Activated CD8-positive, alpha-beta T cell treated with anti-CD3 and anti-CD28 coated beads for 36 hours (primary cell): ENCODE measurements around the gene CAPN1. TPM values are rescaled to one million over a fixed set of nuclear protein-coding genes. Genes with fewer than 3 reads are reported as not detected.

ENCODE experiments used
- ATAC-seq: fragments of 200-7000 bp; cut with Tn5 transposase; one replicate; pipeline ENCODE4 v1.10.0; 2021; ENCODE audit warnings: mild to moderate bottlenecking, moderate library complexity
- CTCF ChIA-PET: fragments of 350-600 bp; sonication (Branson Sonifier 250); formaldehyde crosslinking; loops from one replicate; lab custom pipeline; 2021; ENCODE audit warnings: antibody characterized with exemption; lab: Charles Lee
- POLR2A ChIA-PET: fragments of 350-600 bp; sonication (Branson Sonifier 250); formaldehyde crosslinking; loops from one replicate; lab custom pipeline; 2021; ENCODE audit warnings: antibody characterized with exemption; lab: Charles Lee
- DNase-seq: peaks from one replicate; pipeline ENCODE4 v3.0.0-alpha.2; 2020
- H3K27ac Mint-ChIP-seq: one replicate; pipeline ENCODE4 v1.8.0; 2021; ENCODE audit warnings: mild to moderate bottlenecking, mixed read lengths
- H3K27me3 Mint-ChIP-seq: one replicate; pipeline ENCODE4 v1.8.0; 2021; ENCODE audit warnings: mixed read lengths
- H3K36me3 Mint-ChIP-seq: one replicate; pipeline ENCODE4 v1.8.0; 2021; ENCODE audit warnings: low read depth, mixed read lengths
- H3K4me1 Mint-ChIP-seq: one replicate; pipeline ENCODE4 v1.8.0; 2021; ENCODE audit warnings: low read depth, mixed read lengths
- H3K4me3 Mint-ChIP-seq: one replicate; pipeline ENCODE4 v1.8.0; 2021; ENCODE audit warnings: mild to moderate bottlenecking, moderate library complexity, mixed read lengths
- H3K9me3 Mint-ChIP-seq: one replicate; pipeline ENCODE4 v1.8.0; 2021; ENCODE audit warnings: mixed read lengths
- intact Hi-C: fragments of 100-400 bp; cut with micrococcal nuclease; formaldehyde crosslinking; loops from one replicate; pipeline ENCODE4 v1.10.0; 2022
- total RNA-seq, 2 experiments: library from RNA; stranded (reverse); gene quantifications; one replicate each; pipeline ENCODE4 v1.2.3, GENCODE V29; 2021
- TF ChIP-seq, protein P1 (sequence below): fragments of 200-600 bp; IDR thresholded peaks from one replicate; pipeline ENCODE4 v1.8.0; 2022; ENCODE audit warnings: antibody characterized with exemption, mild to moderate bottlenecking

CAPN1 gene
- total RNA-seq, 2 experiments from 2014 or later: 72.6 to 74.7 TPM

DNA sequence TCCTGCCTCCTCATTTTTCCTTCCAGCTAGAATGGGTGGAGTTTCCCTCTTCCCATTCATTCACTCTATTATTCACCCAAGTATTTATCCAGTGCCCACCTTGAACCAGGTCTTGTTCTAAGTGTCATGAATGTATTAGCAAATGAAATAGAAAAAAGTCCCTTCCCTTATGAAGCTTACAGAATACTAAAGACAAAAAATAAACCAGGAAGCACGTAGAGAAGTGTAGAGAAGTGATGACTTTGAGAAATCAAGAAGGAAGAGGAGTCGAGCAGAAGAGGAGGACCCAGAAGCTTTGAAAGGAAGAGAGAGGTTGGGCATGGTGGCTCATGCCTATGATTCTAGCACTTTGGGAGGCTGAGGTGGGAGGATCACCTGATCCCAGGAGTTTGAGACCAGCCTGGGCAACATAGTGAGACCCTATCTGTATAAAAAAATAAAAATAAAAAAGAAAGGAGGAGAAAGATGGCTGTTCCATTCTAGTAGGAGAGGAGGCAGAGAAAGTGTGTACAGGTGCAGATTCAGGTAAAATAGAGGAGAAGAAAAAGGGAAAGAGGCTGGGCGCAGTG lies 30.3 kb upstream of the CAPN1 start:
- no peak for DNase-seq
- ChIA-PET POLR2A (interaction anchor here (0.7 kb wide), 1 partner anchor 108 kb away, joined by 3 read pairs; no protein-coding TSS in a partner anchor), CTCF (interaction anchor here (0.9 kb wide), 1 partner anchor 16 kb away, joined by 3 read pairs; no protein-coding TSS in a partner anchor)
- H3K27ac Mint-ChIP-seq: no peak overlapping the region
- H3K4me3 Mint-ChIP-seq: no peak overlapping the region
- H3K36me3 Mint-ChIP-seq: no peaks in the 10 kb centered on the region
- no peaks in the 10 kb centered on the region for H3K27me3 Mint-ChIP-seq
- no peaks in the 10 kb centered on the region for H3K4me1 Mint-ChIP-seq
- TF ChIP-seq, protein P1, sequence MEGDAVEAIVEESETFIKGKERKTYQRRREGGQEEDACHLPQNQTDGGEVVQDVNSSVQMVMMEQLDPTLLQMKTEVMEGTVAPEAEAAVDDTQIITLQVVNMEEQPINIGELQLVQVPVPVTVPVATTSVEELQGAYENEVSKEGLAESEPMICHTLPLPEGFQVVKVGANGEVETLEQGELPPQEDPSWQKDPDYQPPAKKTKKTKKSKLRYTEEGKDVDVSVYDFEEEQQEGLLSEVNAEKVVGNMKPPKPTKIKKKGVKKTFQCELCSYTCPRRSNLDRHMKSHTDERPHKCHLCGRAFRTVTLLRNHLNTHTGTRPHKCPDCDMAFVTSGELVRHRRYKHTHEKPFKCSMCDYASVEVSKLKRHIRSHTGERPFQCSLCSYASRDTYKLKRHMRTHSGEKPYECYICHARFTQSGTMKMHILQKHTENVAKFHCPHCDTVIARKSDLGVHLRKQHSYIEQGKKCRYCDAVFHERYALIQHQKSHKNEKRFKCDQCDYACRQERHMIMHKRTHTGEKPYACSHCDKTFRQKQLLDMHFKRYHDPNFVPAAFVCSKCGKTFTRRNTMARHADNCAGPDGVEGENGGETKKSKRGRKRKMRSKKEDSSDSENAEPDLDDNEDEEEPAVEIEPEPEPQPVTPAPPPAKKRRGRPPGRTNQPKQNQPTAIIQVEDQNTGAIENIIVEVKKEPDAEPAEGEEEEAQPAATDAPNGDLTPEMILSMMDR: no peak
- H3K9me3 Mint-ChIP-seq: no peaks in the 10 kb centered on the region
- no peak for ATAC-seq
- intact Hi-C loops: no loop called here

DNA sequence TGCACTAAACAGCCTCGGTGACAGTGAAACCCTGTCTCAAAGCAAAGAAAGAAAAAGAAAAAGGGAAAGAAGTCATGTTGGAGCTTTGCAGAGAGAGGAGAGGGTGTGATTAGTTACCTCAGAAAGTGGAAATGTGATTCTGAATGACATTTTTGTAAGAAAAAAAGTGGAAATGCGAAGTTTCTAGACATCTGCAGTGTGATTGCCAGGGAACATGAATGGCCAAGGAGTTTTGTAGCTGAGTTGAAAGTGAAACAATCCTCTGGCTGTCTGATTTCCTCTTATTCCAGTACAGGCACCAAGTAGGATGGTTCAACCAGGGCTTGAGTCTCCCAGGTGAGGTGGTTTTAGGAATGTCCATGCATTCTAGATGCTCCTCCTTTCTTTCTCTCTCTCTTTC lies 29.6 kb upstream of the CAPN1 start:
- ATAC-seq: no peak
- ChIA-PET CTCF (interaction anchor here (1.3 kb wide), 1 partner anchor 52 kb away, joined by 3 read pairs; no protein-coding TSS in a partner anchor), POLR2A (no interaction called here)
- no peak for DNase-seq
- no peaks in the 10 kb centered on the region for H3K27me3 Mint-ChIP-seq
- TF ChIP-seq, protein P1: no peak
- no peaks in the 10 kb centered on the region for H3K9me3 Mint-ChIP-seq
- no peaks in the 10 kb centered on the region for H3K4me1 Mint-ChIP-seq
- intact Hi-C loops: no loop called here
- H3K27ac Mint-ChIP-seq: no peak overlapping the region
- no peaks in the 10 kb centered on the region for H3K36me3 Mint-ChIP-seq
- H3K4me3 Mint-ChIP-seq: no peak overlapping the region

DNA sequence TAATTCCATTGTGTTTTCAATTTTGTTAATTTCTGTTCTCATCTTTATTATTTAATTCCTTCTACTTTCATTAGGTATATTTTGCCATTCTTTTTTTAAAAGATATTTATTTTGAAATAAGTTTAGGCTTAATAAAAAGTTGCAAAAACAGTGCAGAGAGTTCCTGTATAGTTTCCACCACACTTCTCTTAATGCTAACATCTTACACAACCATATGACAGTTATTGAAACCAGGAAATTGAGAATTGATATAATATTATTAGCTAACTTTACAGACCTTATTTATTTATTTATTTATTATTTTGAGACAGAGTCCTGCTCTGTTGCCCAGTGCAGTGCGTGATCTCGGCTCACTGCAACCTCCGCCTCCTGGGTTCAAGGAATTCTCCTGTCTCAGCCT lies 25.5 kb upstream of the CAPN1 start:
- Mint-ChIP-seq H3K4me3 (no peak overlapping the region), H3K36me3 (no peaks in the 10 kb centered on the region), H3K4me1 (no peaks in the 10 kb centered on the region), H3K9me3 (no peaks in the 10 kb centered on the region), H3K27me3 (no peaks in the 10 kb centered on the region), H3K27ac (no peak overlapping the region)
- DNase-seq: no peak
- no peak for ATAC-seq
- intact Hi-C loops: no loop called here
- ChIA-PET CTCF (no interaction called here), POLR2A (interaction anchor here (1.2 kb wide), 1 partner anchor 21 kb away, joined by 3 read pairs; no protein-coding TSS in a partner anchor)
- TF ChIP-seq, protein P1: no peak

DNA sequence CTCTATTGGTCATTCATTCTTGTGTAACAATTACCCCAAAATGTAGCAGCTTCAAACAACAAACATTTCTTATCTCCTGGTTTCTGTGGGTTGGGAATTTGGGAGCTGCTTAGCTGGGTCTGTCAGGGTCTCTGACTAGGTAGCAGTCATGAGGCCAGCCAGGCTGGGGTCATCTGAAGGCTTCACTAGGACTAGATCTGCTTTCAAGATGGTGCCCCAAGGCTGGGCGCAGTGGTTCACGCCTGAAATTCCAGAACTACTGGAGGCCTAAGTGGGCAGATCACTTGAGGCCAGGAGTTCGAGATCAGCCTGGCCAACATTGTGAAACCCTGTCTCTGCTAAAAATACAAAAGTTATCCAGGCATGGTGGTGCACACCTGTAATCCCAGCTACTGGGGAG lies 24.8 kb upstream of the CAPN1 start:
- no peaks in the 10 kb centered on the region for H3K4me1 Mint-ChIP-seq
- H3K36me3 Mint-ChIP-seq: no peaks in the 10 kb centered on the region
- H3K27ac Mint-ChIP-seq: no peak overlapping the region
- no peaks in the 10 kb centered on the region for H3K27me3 Mint-ChIP-seq
- H3K4me3 Mint-ChIP-seq: no peak overlapping the region
- POLR2A ChIA-PET: interaction anchor here (1.2 kb wide), 1 partner anchor 21 kb away, joined by 3 read pairs; no protein-coding TSS in a partner anchor
- CTCF ChIA-PET: no interaction called here
- no peaks in the 10 kb centered on the region for H3K9me3 Mint-ChIP-seq
- no peak for DNase-seq
- intact Hi-C loops: no loop called here
- TF ChIP-seq, protein P1: no peak
- no peak for ATAC-seq

DNA sequence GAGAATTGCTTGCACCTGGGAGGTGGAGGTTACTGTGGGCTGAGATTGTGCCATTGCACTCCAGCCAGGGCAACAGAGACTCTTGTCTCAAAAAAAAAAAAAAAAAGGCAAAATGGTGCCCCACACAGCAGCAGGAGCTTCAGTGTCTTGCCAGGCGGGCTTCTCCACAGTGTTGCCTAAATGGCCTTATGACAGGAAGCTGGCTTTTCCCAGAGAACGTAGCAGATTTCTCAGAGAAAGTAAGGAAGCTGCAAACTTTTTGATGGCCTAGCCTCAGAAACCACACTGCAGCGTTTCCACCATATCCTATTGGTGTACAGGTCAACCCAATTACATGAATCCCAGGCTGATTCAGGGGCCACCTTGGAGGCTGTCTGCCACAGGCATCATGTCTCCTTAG lies 24.4 kb upstream of the CAPN1 start:
- DNase-seq: no peak
- Mint-ChIP-seq H3K4me3 (no peak overlapping the region), H3K27ac (no peak overlapping the region), H3K27me3 (no peaks in the 10 kb centered on the region), H3K9me3 (no peaks in the 10 kb centered on the region), H3K36me3 (no peaks in the 10 kb centered on the region), H3K4me1 (no peaks in the 10 kb centered on the region)
- POLR2A ChIA-PET: interaction anchor here (1.2 kb wide), 1 partner anchor 22 kb away, joined by 3 read pairs; no protein-coding TSS in a partner anchor
- intact Hi-C loops: no loop called here
- TF ChIP-seq, protein P1: no peak
- CTCF ChIA-PET: no interaction called here
- no peak for ATAC-seq
